PFSK-1 (cell line): ENCODE data around the gene BRWD1.

Experiments
- FOXP2 ChIP-seq: optimal IDR thresholded peaks from 2 replicates; pipeline ENCODE3; 2011; ENCODE audit warnings: borderline replicate concordance, control low read depth, inconsistent platforms; ENCODE audit not compliant: insufficient read depth; ENCODE audit errors: extremely low read length, extremely low read depth
- POLR2AphosphoS5 ChIP-seq: IDR thresholded peaks from 2 replicates; pipeline ENCODE4 v1.6.1; 2012; ENCODE audit warnings: low read depth, mild to moderate bottlenecking, control low read depth, low read length, moderate library complexity
- SIN3A ChIP-seq: IDR thresholded peaks from 2 replicates; pipeline ENCODE4 v1.6.1; 2012; ENCODE audit warnings: mild to moderate bottlenecking, low read length, moderate library complexity, borderline replicate concordance; ENCODE audit not compliant: insufficient read depth
- TAF1 ChIP-seq: IDR thresholded peaks from 2 replicates; pipeline ENCODE4 v1.6.1; 2012; ENCODE audit warnings: low read length, control low read depth, borderline replicate concordance; ENCODE audit not compliant: insufficient read depth
- TF ChIP-seq, protein P1 (sequence below), 2 experiments: IDR thresholded peaks; 2 replicates each; pipeline versions ENCODE4 v1.6.1 to v1.8.0; 2011 to 2012; ENCODE audit warnings: low read depth in 2 of 2, low read length in 2 of 2, control low read depth in 1 of 2, inconsistent platforms in 1 of 2, mild to moderate bottlenecking in 1 of 2, moderate library complexity in 1 of 2; ENCODE audit not compliant: insufficient read depth in 1 of 2

- no peak for TF ChIP-seq POLR2AphosphoS5
- no peak for TF ChIP-seq TAF1
- no peak for TF ChIP-seq SIN3A
- TF ChIP-seq, protein P1, sequence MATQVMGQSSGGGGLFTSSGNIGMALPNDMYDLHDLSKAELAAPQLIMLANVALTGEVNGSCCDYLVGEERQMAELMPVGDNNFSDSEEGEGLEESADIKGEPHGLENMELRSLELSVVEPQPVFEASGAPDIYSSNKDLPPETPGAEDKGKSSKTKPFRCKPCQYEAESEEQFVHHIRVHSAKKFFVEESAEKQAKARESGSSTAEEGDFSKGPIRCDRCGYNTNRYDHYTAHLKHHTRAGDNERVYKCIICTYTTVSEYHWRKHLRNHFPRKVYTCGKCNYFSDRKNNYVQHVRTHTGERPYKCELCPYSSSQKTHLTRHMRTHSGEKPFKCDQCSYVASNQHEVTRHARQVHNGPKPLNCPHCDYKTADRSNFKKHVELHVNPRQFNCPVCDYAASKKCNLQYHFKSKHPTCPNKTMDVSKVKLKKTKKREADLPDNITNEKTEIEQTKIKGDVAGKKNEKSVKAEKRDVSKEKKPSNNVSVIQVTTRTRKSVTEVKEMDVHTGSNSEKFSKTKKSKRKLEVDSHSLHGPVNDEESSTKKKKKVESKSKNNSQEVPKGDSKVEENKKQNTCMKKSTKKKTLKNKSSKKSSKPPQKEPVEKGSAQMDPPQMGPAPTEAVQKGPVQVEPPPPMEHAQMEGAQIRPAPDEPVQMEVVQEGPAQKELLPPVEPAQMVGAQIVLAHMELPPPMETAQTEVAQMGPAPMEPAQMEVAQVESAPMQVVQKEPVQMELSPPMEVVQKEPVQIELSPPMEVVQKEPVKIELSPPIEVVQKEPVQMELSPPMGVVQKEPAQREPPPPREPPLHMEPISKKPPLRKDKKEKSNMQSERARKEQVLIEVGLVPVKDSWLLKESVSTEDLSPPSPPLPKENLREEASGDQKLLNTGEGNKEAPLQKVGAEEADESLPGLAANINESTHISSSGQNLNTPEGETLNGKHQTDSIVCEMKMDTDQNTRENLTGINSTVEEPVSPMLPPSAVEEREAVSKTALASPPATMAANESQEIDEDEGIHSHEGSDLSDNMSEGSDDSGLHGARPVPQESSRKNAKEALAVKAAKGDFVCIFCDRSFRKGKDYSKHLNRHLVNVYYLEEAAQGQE (IDR thresholded peaks at IDR 0.05; ENCODE audit: insufficient read depth in 1 of 2, low read depth in 2 of 2, low read length in 2 of 2), result no peak
- no peak for TF ChIP-seq FOXP2
Measured at GRCh38 chr21:39281207-39281606, 32.2 kb downstream of the BRWD1 start.
